GM10266 (cell line): ENCODE data around the gene PEDS1.
"Not testable (repeated sequence)": the region's sequence is repeated elsewhere in the genome, so short reads cannot be mapped to it uniquely, and the experiment has no call there.

Source experiments
- DNase-seq: peaks from one replicate; pipeline ENCODE4 v3.0.0; 2012; ENCODE audit errors: extremely low spot score
- CTCF ChIP-seq: IDR thresholded peaks from 2 replicates; pipeline ENCODE4 v1.5.1; 2012; ENCODE audit warnings: mild to moderate bottlenecking, low read depth; ENCODE audit not compliant: control insufficient read depth, insufficient read depth; ENCODE audit errors: missing control alignments

Gene PEDS1

GRCh38 chr20:50182346-50182745 lies 28.8 kb upstream of the PEDS1 start:
- no peak for TF ChIP-seq CTCF
- no peak for DNase-seq

- DNase-seq: no peak
- no peak for TF ChIP-seq CTCF
These were observed 27.8 kb upstream of the PEDS1 start for GRCh38 chr20:50181344-50181743.

- not testable (repeated sequence) for DNase-seq
These were observed 25.1 kb upstream of the PEDS1 start for GRCh38 chr20:50178672-50179071.

- no peak for DNase-seq
- TF ChIP-seq CTCF: no peak
These were observed 22.7 kb upstream of the PEDS1 start for GRCh38 chr20:50175938-50176933.

- no peak for DNase-seq
- no peak for TF ChIP-seq CTCF
These were observed 20.9 kb upstream of the PEDS1 start for GRCh38 chr20:50174456-50174855.

- no peak for DNase-seq
- no peak for TF ChIP-seq CTCF
These were observed 19.0 kb upstream of the PEDS1 start for GRCh38 chr20:50172347-50173013.

GRCh38 chr20:50170549-50171220 lies 17.2 kb upstream of the PEDS1 start:
- no peak for DNase-seq
- no peak for TF ChIP-seq CTCF
